Large intestine (tissue), 1 donor: ENCODE results near the gene PTPN22. TPM values are rescaled to one million over a fixed set of nuclear protein-coding genes. Genes with fewer than 3 reads are reported as not detected.

Experiments used
- polyA plus RNA-seq: library from polyadenylated mRNA; unstranded; fragments of 120-200 nt; gene quantifications from one replicate; pipeline ENCODE4 v1.2.1, GENCODE V29; 2013

PTPN22 gene
- polyA plus RNA-seq, 1 donor: 3.6 TPM

Other genes starting within 250 kb of the PTPN22 start
- gene PHTF1, start 112.2 kb downstream of the PTPN22 start, polyA plus RNA-seq: 9.6 TPM
- 17.2 TPM for gene RSBN1, start 59.2 kb downstream of the PTPN22 start, polyA plus RNA-seq
- 22.8 TPM for gene BCL2L15, start 15.9 kb upstream of the PTPN22 start, polyA plus RNA-seq
- 39.6 TPM for gene AP4B1, start 33.1 kb upstream of the PTPN22 start, polyA plus RNA-seq
- 6.5 TPM for gene DCLRE1B, start 33.6 kb upstream of the PTPN22 start, polyA plus RNA-seq
- gene HIPK1, start 57.6 kb upstream of the PTPN22 start, polyA plus RNA-seq: 31.5 TPM
- 54.9 TPM for gene OLFML3, start 107.8 kb upstream of the PTPN22 start, polyA plus RNA-seq